Central memory CD8-positive, alpha-beta T cell (primary cell): ENCODE measurements around the gene CAMK1D.

Experiments used
- ATAC-seq: fragments of 150-1000 bp; cut with Tn5 transposase; replicated peaks from 2 replicates; pipeline ENCODE4 v1.10.0; 2022; ENCODE audit warnings: mild to moderate bottlenecking, moderate FRiP score, moderate number of reproducible peaks; ENCODE audit not compliant: poor library complexity, severe bottlenecking; ENCODE audit errors: extremely low read depth
- DNase-seq, 2 donors: peaks; one replicate each; pipeline ENCODE4 v3.0.0; 2021; ENCODE audit warnings: low spot score in 2 of 2
- H3K27ac Mint-ChIP-seq: one replicate; pipeline ENCODE4 v1.8.0; 2022; ENCODE audit warnings: low read depth, mild to moderate bottlenecking, moderate library complexity, mixed read lengths
- H3K27me3 Mint-ChIP-seq: one replicate; pipeline ENCODE4 v1.8.0; 2022; ENCODE audit warnings: mixed read lengths
- H3K36me3 Mint-ChIP-seq: one replicate; pipeline ENCODE4 v1.8.0; 2022; ENCODE audit warnings: mild to moderate bottlenecking, moderate library complexity, mixed read lengths; ENCODE audit not compliant: insufficient read depth
- H3K4me1 Mint-ChIP-seq: one replicate; pipeline ENCODE4 v1.8.0; 2022; ENCODE audit warnings: mixed read lengths
- H3K4me3 Mint-ChIP-seq: one replicate; pipeline ENCODE4 v1.8.0; 2022; ENCODE audit warnings: mild to moderate bottlenecking, moderate library complexity, mixed read lengths
- H3K9me3 Mint-ChIP-seq: one replicate; pipeline ENCODE4 v1.8.0; 2022; ENCODE audit warnings: mixed read lengths

Gene CAMK1D

DNA sequence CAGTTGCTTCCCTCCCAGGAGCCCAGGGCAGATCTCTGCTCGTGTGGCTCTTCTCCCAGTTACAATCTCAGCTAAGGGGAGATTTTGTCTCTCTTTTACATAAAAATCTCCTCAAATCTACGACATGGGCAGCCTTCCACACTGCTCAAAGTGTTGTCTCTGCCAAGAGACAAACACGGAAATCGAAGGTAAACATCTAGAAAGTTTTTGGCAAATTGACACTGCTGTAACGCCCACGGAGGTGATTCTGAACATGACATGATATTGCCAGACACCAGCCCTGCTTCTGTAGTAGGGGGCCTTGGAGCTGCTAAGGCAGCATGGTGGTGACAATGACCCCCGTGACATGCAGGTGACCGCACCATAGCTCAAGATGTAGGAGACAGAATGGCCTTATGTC, 523.8 kb downstream of the CAMK1D start:
- no peaks in the 10 kb centered on the region for H3K36me3 Mint-ChIP-seq
- DNase-seq (no peak), ATAC-seq (no peak)
- H3K27me3 Mint-ChIP-seq, result peaks cover 51% of the 10 kb centered on the region
- no peaks in the 10 kb centered on the region for H3K9me3 Mint-ChIP-seq
- H3K27ac Mint-ChIP-seq, result no peak overlapping the region
- H3K4me1 Mint-ChIP-seq, result no peaks in the 10 kb centered on the region
- H3K4me3 Mint-ChIP-seq, result no peak overlapping the region

GRCh38 chr10:12874501-12874900, 525.2 kb downstream of the CAMK1D start:
- Mint-ChIP-seq H3K27ac (no peak overlapping the region), H3K9me3 (no peaks in the 10 kb centered on the region), H3K36me3 (no peaks in the 10 kb centered on the region), H3K4me3 (no peak overlapping the region), H3K4me1 (no peaks in the 10 kb centered on the region), H3K27me3 (peaks cover 54% of the 10 kb centered on the region)
- no peak for DNase-seq
- no peak for ATAC-seq

GRCh38 chr10:12875100-12875499, 525.8 kb downstream of the CAMK1D start:
- Mint-ChIP-seq H3K27me3 (peaks cover 54% of the 10 kb centered on the region), H3K4me3 (no peak overlapping the region), H3K27ac (no peak overlapping the region), H3K36me3 (no peaks in the 10 kb centered on the region), H3K9me3 (no peaks in the 10 kb centered on the region), H3K4me1 (no peaks in the 10 kb centered on the region)
- DNase-seq (no peak), ATAC-seq (no peak)

- DNase-seq (no peak), ATAC-seq (no peak)
- Mint-ChIP-seq H3K27me3 (peaks cover 61% of the 10 kb centered on the region), H3K9me3 (no peaks in the 10 kb centered on the region), H3K4me1 (no peaks in the 10 kb centered on the region), H3K27ac (no peak overlapping the region), H3K4me3 (no peak overlapping the region), H3K36me3 (no peaks in the 10 kb centered on the region)
These were observed 526.9 kb downstream of the CAMK1D start for GRCh38 chr10:12876266-12876665.

- Mint-ChIP-seq H3K27ac (no peak overlapping the region), H3K9me3 (no peaks in the 10 kb centered on the region), H3K4me1 (no peaks in the 10 kb centered on the region), H3K4me3 (no peak overlapping the region), H3K27me3 (peaks cover 70% of the 10 kb centered on the region), H3K36me3 (no peaks in the 10 kb centered on the region)
- DNase-seq, result no peak
- ATAC-seq, result no peak
These were observed 527.8 kb downstream of the CAMK1D start for GRCh38 chr10:12877150-12877549.

- Mint-ChIP-seq H3K27me3 (peaks cover 72% of the 10 kb centered on the region), H3K4me3 (no peak overlapping the region), H3K36me3 (no peaks in the 10 kb centered on the region), H3K9me3 (no peaks in the 10 kb centered on the region), H3K4me1 (no peaks in the 10 kb centered on the region), H3K27ac (no peak overlapping the region)
- DNase-seq, result no peak
- ATAC-seq, result no peak
These were observed 531.1 kb downstream of the CAMK1D start for GRCh38 chr10:12880423-12880822.

DNA sequence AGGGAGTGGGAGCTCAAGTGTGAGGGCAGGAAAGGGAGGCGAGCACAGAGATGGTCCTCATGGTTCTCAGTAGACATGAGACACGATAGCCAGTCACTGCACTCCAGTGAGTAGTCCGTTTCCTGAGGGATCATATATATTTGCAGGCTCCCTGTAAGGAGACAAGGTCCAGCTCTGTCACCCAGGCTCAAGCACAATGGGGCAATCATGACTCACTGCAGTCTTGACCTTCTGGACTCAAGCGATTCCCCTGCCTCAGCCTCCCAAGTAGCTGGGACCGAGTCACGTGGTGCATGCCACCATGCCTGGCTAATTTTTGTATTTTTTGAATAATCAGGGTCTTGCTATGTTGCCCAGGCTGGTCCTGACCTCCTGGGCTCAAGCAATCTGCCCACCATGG, 535.5 kb downstream of the CAMK1D start:
- no peak for ATAC-seq
- Mint-ChIP-seq H3K27me3 (peaks cover 51% of the 10 kb centered on the region), H3K27ac (no peak overlapping the region), H3K4me3 (no peak overlapping the region), H3K36me3 (no peaks in the 10 kb centered on the region), H3K4me1 (no peaks in the 10 kb centered on the region), H3K9me3 (no peaks in the 10 kb centered on the region)
- no peak for DNase-seq
